CD14-positive monocyte (primary cell): ENCODE measurements around the gene TM4SF1. TPM values are rescaled to one million over a fixed set of nuclear protein-coding genes. Genes with fewer than 3 reads are reported as not detected.

ENCODE experiments used
- DNase-seq, 3 donors: peaks; one replicate each; pipeline ENCODE4 v3.0.0-alpha.2; 2011 to 2022
- H2AFZ ChIP-seq: 2 replicates; pipeline ENCODE4 v1.6.0; 2012; ENCODE audit warnings: mild to moderate bottlenecking, low read depth, low read length, inconsistent platforms; ENCODE audit not compliant: insufficient read depth, poor library complexity, severe bottlenecking
- H3K27ac ChIP-seq, 2 donors: 1 replicate in 1 of 2; 2 replicates in 1 of 2; pipeline ENCODE4 v1.5.1; 2012 to 2013; ENCODE audit warnings: low read length in 2 of 2, control low read depth in 1 of 2, inconsistent platforms in 1 of 2, low read depth in 1 of 2, mild to moderate bottlenecking in 1 of 2
- H3K27me3 ChIP-seq, 2 donors: one replicate each; pipeline versions ENCODE4 v1.6.0 to v1.6.1; 2011 to 2013; ENCODE audit warnings: low read length in 2 of 2; ENCODE audit not compliant: control insufficient read depth in 2 of 2, insufficient read depth in 2 of 2
- H3K36me3 ChIP-seq, 2 donors: replicated peaks in 1 of 2; 1 replicate in 1 of 2; 2 replicates in 1 of 2; pipeline versions ENCODE4 v1.5.1 to v1.6.1; 2012 to 2013; ENCODE audit warnings: low read length in 2 of 2, control low read depth in 1 of 2, inconsistent platforms in 1 of 2, mild to moderate bottlenecking in 1 of 2; ENCODE audit not compliant: insufficient read depth in 2 of 2, control insufficient read depth in 1 of 2
- H3K4me1 ChIP-seq, 2 donors: 1 replicate in 1 of 2; 2 replicates in 1 of 2; pipeline versions ENCODE4 v1.5.1 to v1.6.1; 2012 to 2013; ENCODE audit warnings: low read length in 2 of 2, control low read depth in 1 of 2, inconsistent platforms in 1 of 2, mild to moderate bottlenecking in 1 of 2, moderate library complexity in 1 of 2; ENCODE audit not compliant: insufficient read depth in 2 of 2, control insufficient read depth in 1 of 2
- H3K4me2 ChIP-seq: replicated peaks from 2 replicates; pipeline ENCODE3; 2012; ENCODE audit warnings: low read length, moderate library complexity, mild to moderate bottlenecking; ENCODE audit not compliant: poor library complexity, severe bottlenecking; ENCODE audit errors: extremely low read depth
- H3K4me3 ChIP-seq, 3 experiments: fragments of 200-600 bp in 1 of 3; sonication (generic) in 1 of 3; replicated peaks in 1 of 3; 1 replicate in 2 of 3; 2 replicates in 1 of 3; pipeline ENCODE4 v1.5.1; 2011 to 2013; ENCODE audit warnings: low read length in 3 of 3, mild to moderate bottlenecking in 3 of 3, control low read depth in 2 of 3, low read depth in 2 of 3, inconsistent platforms in 1 of 3, moderate library complexity in 1 of 3
- H3K79me2 ChIP-seq: 2 replicates; pipeline ENCODE4 v1.6.0; 2012; ENCODE audit warnings: mild to moderate bottlenecking, control low read depth, inconsistent platforms, low read length, moderate library complexity; ENCODE audit not compliant: insufficient read depth
- H3K9ac ChIP-seq: 2 replicates; pipeline ENCODE4 v1.6.0; 2017; ENCODE audit warnings: low read length, mild to moderate bottlenecking; ENCODE audit not compliant: insufficient read depth, poor library complexity, severe bottlenecking
- H3K9me3 ChIP-seq, 2 donors: replicated peaks in 1 of 2; 1 replicate in 1 of 2; 2 replicates in 1 of 2; pipeline versions ENCODE4 v1.5.1 to v1.6.1; 2012 to 2013; ENCODE audit warnings: low read length in 2 of 2, control low read depth in 1 of 2; ENCODE audit not compliant: control insufficient read depth in 1 of 2, insufficient read depth in 1 of 2
- H4K20me1 ChIP-seq: 2 replicates; pipeline ENCODE4 v1.6.0; 2012; ENCODE audit warnings: mild to moderate bottlenecking, low read length, control low read depth, moderate library complexity; ENCODE audit not compliant: insufficient read depth
- H3K27ac Mint-ChIP-seq, 7 donors: one replicate each; pipeline ENCODE4 v1.8.0; 2020; ENCODE audit warnings: mild to moderate bottlenecking in 7 of 7, mixed read lengths in 7 of 7, moderate library complexity in 6 of 7, inconsistent platforms in 2 of 7
- H3K27me3 Mint-ChIP-seq, 3 donors: one replicate each; pipeline ENCODE4 v1.8.0; 2021 to 2022; ENCODE audit warnings: low read depth in 3 of 3, mild to moderate bottlenecking in 3 of 3, mixed read lengths in 3 of 3, moderate library complexity in 3 of 3, inconsistent platforms in 1 of 3
- H3K36me3 Mint-ChIP-seq, 2 donors: one replicate each; pipeline ENCODE4 v1.8.0; 2020; ENCODE audit warnings: mixed read lengths in 2 of 2, inconsistent platforms in 1 of 2, mild to moderate bottlenecking in 1 of 2
- H3K4me1 Mint-ChIP-seq: one replicate; pipeline ENCODE4 v1.8.0; 2020; ENCODE audit warnings: mild to moderate bottlenecking, mixed read lengths
- H3K4me3 Mint-ChIP-seq, 2 donors: one replicate each; pipeline ENCODE4 v1.8.0; 2020; ENCODE audit warnings: mild to moderate bottlenecking in 2 of 2, mixed read lengths in 2 of 2, moderate library complexity in 1 of 2
- H3K9me3 Mint-ChIP-seq, 7 donors: one replicate each; pipeline ENCODE4 v1.8.0; 2020 to 2022; ENCODE audit warnings: mixed read lengths in 7 of 7, mild to moderate bottlenecking in 6 of 7, moderate library complexity in 6 of 7, inconsistent platforms in 2 of 7
- WGBS: methylation state at CpG from one replicate; pipeline ENCODE4 v1.1.5; 2013; ENCODE audit warnings: missing lambda C conversion rate; ENCODE audit not compliant: insufficient coverage; 5-methylcytosine and 5-hydroxymethylcytosine counted together
- intact Hi-C, 2 donors: fragments of 100-400 bp; cut with micrococcal nuclease; formaldehyde crosslinking; loops; one replicate each; pipeline versions ENCODE4 v1.15.0 to v1.15.1; 2023
- polyA plus RNA-seq, 3 donors: library from polyadenylated mRNA; depleted of rRNA in 1 of 3; unstranded in 2 of 3; stranded (reverse) in 1 of 3; fragments of 300-500 nt in 2 of 3; fragments of >200 nt in 1 of 3; fragmentation: Illumina TruSeq in 2 of 3; gene quantifications; 1 replicate in 2 of 3; 2 replicates in 1 of 3; pipeline ENCODE4 v1.2.3, GENCODE V29; 2012 to 2021
- TF ChIP-seq, protein P1 (sequence below): fragments of 200-600 bp; IDR thresholded peaks from one replicate; pipeline ENCODE4 v1.8.0; 2022; ENCODE audit warnings: antibody characterized with exemption, mild to moderate bottlenecking

TM4SF1 gene
- polyA plus RNA-seq, 3 donors = not detected

DNA sequence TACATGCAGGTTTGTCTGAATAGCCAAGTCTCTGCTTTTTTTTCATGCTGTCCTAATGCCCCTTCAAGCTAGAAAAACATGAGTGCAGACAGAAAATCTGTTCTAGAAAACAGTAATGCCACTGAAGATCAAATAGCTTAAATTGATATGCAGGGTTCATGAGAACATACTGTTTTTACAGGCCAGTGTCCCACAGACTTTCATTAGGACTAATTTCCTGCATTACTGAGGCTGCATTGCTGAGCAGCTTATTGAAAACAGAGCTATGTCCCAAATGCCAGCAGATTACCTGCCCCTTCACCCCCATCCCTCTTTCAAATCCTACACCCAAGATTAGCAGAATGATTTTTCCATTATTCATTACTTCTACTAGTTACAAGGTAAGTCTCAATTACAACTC is 44.7 kb downstream of the TM4SF1 start:
- H3K4me3 ChIP-seq = no peak overlapping the region
- H3K27me3 ChIP-seq = no peaks in the 10 kb centered on the region
- no peak overlapping the region for H3K4me2 ChIP-seq
- H3K4me1 ChIP-seq = no peaks in the 10 kb centered on the region
- H3K27ac Mint-ChIP-seq = no peak overlapping the region
- H3K4me3 Mint-ChIP-seq = no peak overlapping the region
- no peak overlapping the region for H3K9ac ChIP-seq
- H3K9me3 Mint-ChIP-seq = no peaks in the 10 kb centered on the region
- H3K36me3 ChIP-seq = no peaks in the 10 kb centered on the region
- no peaks in the 10 kb centered on the region for H3K36me3 Mint-ChIP-seq
- H2AFZ ChIP-seq = no peak overlapping the region
- no peaks in the 10 kb centered on the region for H3K4me1 Mint-ChIP-seq
- H3K27me3 Mint-ChIP-seq = no peaks in the 10 kb centered on the region
- H4K20me1 ChIP-seq = no peaks in the 10 kb centered on the region
- H3K9me3 ChIP-seq = no peaks in the 10 kb centered on the region
- intact Hi-C loops = no loop called here
- TF ChIP-seq, protein P1, sequence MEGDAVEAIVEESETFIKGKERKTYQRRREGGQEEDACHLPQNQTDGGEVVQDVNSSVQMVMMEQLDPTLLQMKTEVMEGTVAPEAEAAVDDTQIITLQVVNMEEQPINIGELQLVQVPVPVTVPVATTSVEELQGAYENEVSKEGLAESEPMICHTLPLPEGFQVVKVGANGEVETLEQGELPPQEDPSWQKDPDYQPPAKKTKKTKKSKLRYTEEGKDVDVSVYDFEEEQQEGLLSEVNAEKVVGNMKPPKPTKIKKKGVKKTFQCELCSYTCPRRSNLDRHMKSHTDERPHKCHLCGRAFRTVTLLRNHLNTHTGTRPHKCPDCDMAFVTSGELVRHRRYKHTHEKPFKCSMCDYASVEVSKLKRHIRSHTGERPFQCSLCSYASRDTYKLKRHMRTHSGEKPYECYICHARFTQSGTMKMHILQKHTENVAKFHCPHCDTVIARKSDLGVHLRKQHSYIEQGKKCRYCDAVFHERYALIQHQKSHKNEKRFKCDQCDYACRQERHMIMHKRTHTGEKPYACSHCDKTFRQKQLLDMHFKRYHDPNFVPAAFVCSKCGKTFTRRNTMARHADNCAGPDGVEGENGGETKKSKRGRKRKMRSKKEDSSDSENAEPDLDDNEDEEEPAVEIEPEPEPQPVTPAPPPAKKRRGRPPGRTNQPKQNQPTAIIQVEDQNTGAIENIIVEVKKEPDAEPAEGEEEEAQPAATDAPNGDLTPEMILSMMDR = no peak
- H3K27ac ChIP-seq = no peak overlapping the region
- no peaks in the 10 kb centered on the region for H3K79me2 ChIP-seq
- no peak for DNase-seq

DNA sequence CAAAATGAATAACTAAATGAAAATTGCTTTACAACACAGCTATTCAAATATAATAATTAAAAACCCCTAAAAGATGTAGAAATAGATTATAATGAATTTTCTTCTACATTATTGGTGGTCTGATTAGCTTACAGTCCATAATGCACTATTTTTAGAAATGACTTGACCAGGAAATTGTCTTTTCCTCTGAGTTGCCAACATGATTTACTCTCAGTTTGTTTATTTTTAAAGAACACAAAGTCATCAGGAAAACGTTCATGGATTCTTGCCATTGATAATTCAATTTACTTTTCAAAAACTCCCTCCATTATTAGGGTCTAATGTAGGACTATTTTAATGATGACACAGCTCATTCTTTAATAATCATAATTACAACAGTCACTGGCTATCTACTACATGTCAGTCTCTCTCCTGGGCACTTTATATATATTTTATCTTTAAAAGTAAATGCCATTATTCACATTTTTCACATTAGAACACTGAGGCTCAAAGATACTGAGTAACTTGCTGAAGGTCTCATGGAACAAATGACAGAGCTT is 45.2 kb downstream of the TM4SF1 start:
- Mint-ChIP-seq H3K27ac (no peak overlapping the region), H3K4me1 (no peaks in the 10 kb centered on the region), H3K9me3 (no peaks in the 10 kb centered on the region), H3K36me3 (no peaks in the 10 kb centered on the region), H3K27me3 (peaks cover 0 to under 1% (median 0%) of the 10 kb centered on the region in 3 donors), H3K4me3 (no peak overlapping the region)
- Histone ChIP-seq H3K4me3 (no peak overlapping the region), H3K9me3 (no peaks in the 10 kb centered on the region), H3K36me3 (no peaks in the 10 kb centered on the region), H3K4me2 (no peak overlapping the region), H3K9ac (no peak overlapping the region), H3K27me3 (no peaks in the 10 kb centered on the region), H4K20me1 (no peaks in the 10 kb centered on the region), H3K4me1 (no peaks in the 10 kb centered on the region), H3K27ac (no peak overlapping the region), H3K79me2 (no peaks in the 10 kb centered on the region), H2AFZ (no peak overlapping the region)
- intact Hi-C loops = no loop called here
- DNase-seq = no peak
- TF ChIP-seq, protein P1 = no peak
- WGBS = no CpG with 5 or more reads among the region's 1 CpG
